GM12892 (cell line): ENCODE data around the gene KRTAP10-6.
"Not testable (repeated sequence)": the region's sequence is repeated elsewhere in the genome, so short reads cannot be mapped to it uniquely, and the experiment has no call there.

ENCODE experiments used
- DNase-seq: peaks from one replicate; pipeline ENCODE4 v3.0.0; 2011; ENCODE audit not compliant: insufficient read length
- FAIRE-seq: peaks from 2 replicates; lab custom pipeline; 2011; peaks lifted over from hg19 to GRCh38; lab: Jason Lieb, UNC
- POLR2A ChIP-seq: IDR thresholded peaks from 2 replicates; pipeline ENCODE4 v1.6.1; 2011; ENCODE audit warnings: low read depth, low read length, control low read depth
- POLR2AphosphoS5 ChIP-seq: IDR thresholded peaks from 2 replicates; pipeline ENCODE4 v1.6.1; 2011; ENCODE audit warnings: low read depth, low read length, control low read depth
- TAF1 ChIP-seq: IDR thresholded peaks from 2 replicates; pipeline ENCODE4 v1.6.1; 2011; ENCODE audit warnings: low read depth, mild to moderate bottlenecking, control low read depth, low read length, borderline replicate concordance

KRTAP10-6 gene

GRCh38 chr21:44601596-44602462, 9.5 kb upstream of the KRTAP10-6 start:
- DNase-seq (no peak), FAIRE-seq (no peak)
- TF ChIP-seq TAF1 (no peak), POLR2A (no peak), POLR2AphosphoS5 (no peak)

- not testable (repeated sequence) for DNase-seq, FAIRE-seq
Measured at GRCh38 chr21:44601091-44601490, 8.8 kb upstream of the KRTAP10-6 start.

DNA sequence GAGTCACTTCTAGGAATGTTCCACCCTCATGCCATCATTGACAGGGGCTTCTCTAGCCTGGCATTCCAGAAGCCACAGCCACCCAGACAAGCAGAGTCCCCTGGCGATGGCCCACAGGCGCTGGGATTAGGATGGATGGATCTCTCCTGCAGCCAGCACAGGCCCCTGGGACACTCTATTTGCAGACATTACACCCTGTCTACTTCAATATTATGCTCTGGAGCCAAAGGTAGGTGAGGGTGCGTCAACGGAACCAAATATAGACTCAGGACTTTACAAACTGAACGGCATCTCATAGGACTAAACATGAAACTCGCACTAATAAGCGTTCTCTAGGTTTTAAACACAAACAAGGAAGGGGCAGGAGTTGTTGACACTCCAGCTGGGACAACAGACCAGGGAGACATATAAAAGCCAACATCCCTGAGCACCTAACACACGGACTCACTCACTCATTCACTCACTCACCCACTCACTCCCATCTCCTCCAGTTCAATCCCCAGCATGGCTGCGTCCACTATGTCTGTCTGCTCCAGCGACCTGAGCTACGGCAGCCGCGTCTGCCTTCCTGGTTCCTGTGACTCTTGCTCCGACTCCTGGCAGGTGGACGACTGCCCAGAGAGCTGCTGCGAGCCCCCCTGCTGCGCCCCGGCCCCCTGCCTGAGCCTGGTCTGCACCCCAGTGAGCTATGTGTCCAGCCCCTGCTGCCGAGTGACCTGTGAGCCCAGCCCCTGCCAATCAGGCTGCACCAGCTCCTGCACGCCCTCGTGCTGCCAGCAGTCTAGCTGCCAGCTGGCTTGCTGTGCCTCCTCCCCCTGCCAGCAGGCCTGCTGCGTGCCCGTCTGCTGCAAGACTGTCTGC, 8.0 kb upstream of the KRTAP10-6 start, which contains the start of gene KRTAP10-7:
KRTAP10-7 (plus strand) TSS at position 480 of the 861 bp plus-strand sequence; CDS start at position 505, 25 bp downstream.
- not testable (repeated sequence) for FAIRE-seq, DNase-seq

DNA sequence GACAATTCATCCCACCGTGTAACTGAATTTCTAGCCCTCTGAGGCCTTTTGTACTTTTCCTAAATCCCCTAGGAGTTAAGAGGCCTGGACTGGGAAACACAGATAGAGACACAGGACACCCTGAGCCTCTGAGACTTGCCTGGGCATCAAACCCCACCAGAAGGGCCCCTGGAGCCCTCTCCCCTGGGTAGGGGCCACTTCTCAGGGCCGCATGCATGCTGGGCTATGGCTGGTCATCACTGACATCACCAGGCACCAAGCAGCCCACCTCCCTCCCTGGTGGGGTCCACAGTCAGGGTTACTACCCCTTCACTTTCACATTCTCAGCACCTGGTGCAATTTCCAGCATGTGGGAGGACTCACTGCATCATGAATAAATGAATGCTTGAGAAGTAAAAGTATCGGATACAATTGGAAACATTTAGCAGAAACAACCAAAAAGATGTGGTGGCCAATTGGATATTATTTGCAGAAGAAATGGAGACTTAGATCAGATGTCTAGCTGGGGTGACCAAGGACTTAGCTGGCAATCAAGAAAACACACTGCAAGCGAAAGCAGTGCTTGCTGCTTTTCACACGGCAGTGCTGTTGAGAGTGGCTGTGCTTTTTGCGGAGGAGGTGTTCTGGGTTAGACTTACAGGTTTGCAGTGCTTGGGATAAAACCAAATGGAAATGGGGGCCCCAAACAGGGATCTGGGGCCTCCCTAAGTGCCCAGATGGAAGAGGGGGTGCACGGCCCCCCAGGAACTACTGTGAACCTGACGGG, 7.1 kb upstream of the KRTAP10-6 start:
- no peak for TF ChIP-seq TAF1
- TF ChIP-seq POLR2AphosphoS5, result no peak
- no peak for TF ChIP-seq POLR2A
- DNase-seq (no peak), FAIRE-seq (no peak)

- no peak for TF ChIP-seq POLR2AphosphoS5
- no peak for TF ChIP-seq TAF1
- TF ChIP-seq POLR2A, result no peak
- no peak for DNase-seq
- no peak for FAIRE-seq
Measured at GRCh38 chr21:44598061-44598460, 5.8 kb upstream of the KRTAP10-6 start.

GRCh38 chr21:44596068-44596725, 3.9 kb upstream of the KRTAP10-6 start:
- FAIRE-seq (no peak), DNase-seq (no peak)
- TF ChIP-seq POLR2AphosphoS5 (no peak), POLR2A (no peak), TAF1 (no peak)

- TF ChIP-seq TAF1 (no peak), POLR2AphosphoS5 (no peak), POLR2A (no peak)
- no peak for DNase-seq
- FAIRE-seq, result no peak
Measured at GRCh38 chr21:44595524-44595923, 3.2 kb upstream of the KRTAP10-6 start.

DNA sequence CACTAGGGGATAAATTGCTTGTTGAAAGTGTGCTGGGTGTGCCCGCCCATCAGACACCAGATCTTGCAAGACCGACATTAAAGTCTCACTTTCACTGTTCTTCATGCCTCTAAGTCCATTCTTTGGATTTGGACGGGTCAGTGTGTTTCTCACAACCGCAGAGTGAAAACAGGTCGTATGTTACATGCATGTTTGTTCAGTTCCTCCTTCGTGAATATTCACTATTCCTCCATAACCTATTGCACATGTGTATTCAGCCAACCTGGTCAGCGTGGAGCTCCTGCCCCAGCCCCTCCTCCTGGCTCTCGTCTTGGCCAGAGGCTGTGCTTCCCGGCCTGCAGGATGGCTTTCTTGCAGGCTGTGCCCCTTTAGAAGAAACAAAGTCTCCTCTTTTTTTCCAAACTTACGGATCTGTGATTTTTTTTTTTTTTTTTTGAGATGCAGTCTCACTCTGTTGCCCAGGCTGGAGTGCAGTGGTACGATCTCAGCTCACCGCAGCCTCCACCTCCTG, 2.2 kb upstream of the KRTAP10-6 start:
- no peak for FAIRE-seq
- no peak for TF ChIP-seq POLR2A
- TF ChIP-seq TAF1, result no peak
- no peak for TF ChIP-seq POLR2AphosphoS5
- DNase-seq, result no peak

- FAIRE-seq (no peak), DNase-seq (no peak)
- TF ChIP-seq POLR2AphosphoS5 (no peak), TAF1 (no peak), POLR2A (no peak)
Measured at GRCh38 chr21:44593598-44594405, 1.5 kb upstream of the KRTAP10-6 start.

- not testable (repeated sequence) for FAIRE-seq, DNase-seq
Measured at GRCh38 chr21:44591801-44592130, 539 bp downstream of the KRTAP10-6 start.

GRCh38 chr21:44590897-44591800, 1.2 kb downstream of the KRTAP10-6 start:
- not testable (repeated sequence) for FAIRE-seq, DNase-seq
